HCT116 (cell line): ENCODE data around the gene SUMO4. TPM values are rescaled to one million over a fixed set of nuclear protein-coding genes. Genes with fewer than 3 reads are reported as not detected.

ENCODE experiments used
- ATAC-seq: fragments of 200-7000 bp; cut with Tn5 transposase; 2 replicates; pipeline ENCODE4 v1.9.1; 2020; ENCODE audit warnings: mild to moderate bottlenecking, moderate library complexity
- BruUV-seq: library from RNA; stranded (reverse); fragments of 400-500 nt; replicated peaks from 2 replicates; lab custom pipeline; 2021; lab: Mats Ljungman, UMichigan
- CTCF ChIA-PET: fragments of 300-600 bp; sonication (Branson Sonifier 250); formaldehyde crosslinking; loops from one replicate; lab custom pipeline; 2021; ENCODE audit warnings: antibody characterized with exemption; lab: Charles Lee
- POLR2A ChIA-PET: fragments of 300-600, 350-600 bp; sonication (Branson Sonifier 250); formaldehyde crosslinking; loops from one replicate; lab custom pipeline; 2021; ENCODE audit warnings: antibody characterized with exemption; lab: Charles Lee
- RAD21 ChIA-PET, 2 experiments: fragments of 300-600 bp; sonication (Branson Sonifier 250); formaldehyde crosslinking; loops; one replicate each; lab custom pipeline; 2023; ENCODE audit warnings: low total read pairs in 2 of 2; ENCODE audit not compliant: uncharacterized antibody in 2 of 2, unreplicated experiment in 2 of 2, low non-redundant PET in 1 of 2; lab: Charles Lee
- DNase-seq: peaks from one replicate; pipeline ENCODE4 v3.0.0-alpha.2; 2010; ENCODE audit warnings: low read depth, low spot score
- H2AFZ ChIP-seq: fragments of 200-600 bp; shearing (Covaris generic), sonication (generic); 2 replicates; pipeline ENCODE4 v1.6.1; 2017; ENCODE audit warnings: low read depth, mixed run types, mixed read lengths, antibody characterized with exemption, low read length; ENCODE audit not compliant: poor library complexity, severe bottlenecking
- H3K27ac ChIP-seq: 2 replicates; pipeline ENCODE4 v1.5.1; 2012; ENCODE audit warnings: low read depth, low read length
- H3K27me3 ChIP-seq: fragments of 200-600 bp; sonication (generic); 2 replicates; pipeline ENCODE4 v1.6.1; 2016; ENCODE audit warnings: mixed run types, low read length, mixed read lengths; ENCODE audit not compliant: insufficient read depth
- H3K36me3 ChIP-seq, 2 experiments: fragments of 200-500 bp in 1 of 2; fragments of 200-600 bp in 1 of 2; sonication (Bioruptor generic) in 1 of 2; sonication (generic) in 1 of 2; 2 replicates each; pipeline versions ENCODE4 v1.5.1 to v1.6.1; 2014 to 2016; ENCODE audit warnings: low read length in 2 of 2, inconsistent platforms in 1 of 2, mixed read lengths in 1 of 2, mixed run types in 1 of 2; ENCODE audit not compliant: insufficient read depth in 2 of 2, control insufficient read depth in 1 of 2
- H3K4me1 ChIP-seq, 2 experiments: fragments of 200-600 bp in 1 of 2; sonication (generic) in 1 of 2; 2 replicates each; pipeline versions ENCODE4 v1.5.1 to v1.6.1; 2012 to 2017; ENCODE audit warnings: low read length in 2 of 2, inconsistent platforms in 1 of 2, mild to moderate bottlenecking in 1 of 2, mixed read lengths in 1 of 2, mixed run types in 1 of 2, moderate library complexity in 1 of 2; ENCODE audit not compliant: insufficient read depth in 2 of 2, control insufficient read depth in 1 of 2
- H3K4me2 ChIP-seq: fragments of 200-600 bp; sonication (generic); 2 replicates; pipeline ENCODE4 v1.6.1; 2017; ENCODE audit warnings: mixed run types, low read length, mixed read lengths
- H3K4me3 ChIP-seq, 2 experiments: fragments of 200-600 bp in 1 of 2; sonication (generic) in 1 of 2; replicated peaks in 1 of 2; 2 replicates each; pipeline ENCODE4 v1.5.1; 2011 to 2016; ENCODE audit warnings: low read length in 2 of 2, control low read depth in 1 of 2, low read depth in 1 of 2, mild to moderate bottlenecking in 1 of 2, mixed read lengths in 1 of 2, mixed run types in 1 of 2
- H3K79me2 ChIP-seq: fragments of 200-600 bp; sonication (generic); 2 replicates; pipeline ENCODE4 v1.6.1; 2017; ENCODE audit warnings: mild to moderate bottlenecking, mixed run types, low read length, moderate library complexity, mixed read lengths; ENCODE audit not compliant: insufficient read depth
- H3K9ac ChIP-seq: fragments of 200-600 bp; sonication (generic); 2 replicates; pipeline ENCODE4 v1.6.1; 2016; ENCODE audit warnings: low read length, mixed read lengths
- H3K9me2 ChIP-seq: fragments of 200-600 bp; sonication (generic), shearing (Covaris generic); 2 replicates; pipeline ENCODE4 v1.6.1; 2017; ENCODE audit warnings: mixed run types, mild to moderate bottlenecking, moderate library complexity; ENCODE audit not compliant: insufficient read depth
- H3K9me3 ChIP-seq, 2 experiments: fragments of 200-500 bp in 1 of 2; fragments of 200-600 bp in 1 of 2; sonication (Bioruptor generic) in 1 of 2; sonication (generic) in 1 of 2; 2 replicates each; pipeline ENCODE4 v1.6.1; 2014 to 2017; ENCODE audit warnings: low read length in 2 of 2, mixed read lengths in 2 of 2, inconsistent platforms in 1 of 2, low read depth in 1 of 2, mild to moderate bottlenecking in 1 of 2, mixed run types in 1 of 2, moderate library complexity in 1 of 2; ENCODE audit not compliant: control insufficient read depth in 1 of 2, insufficient read depth in 1 of 2
- H4K20me1 ChIP-seq: fragments of 200-600 bp; sonication (generic), shearing (Covaris generic); 2 replicates; pipeline ENCODE4 v1.6.1; 2017; ENCODE audit warnings: mixed run types, mild to moderate bottlenecking, moderate library complexity; ENCODE audit not compliant: insufficient read depth
- CBX3 ChIP-seq: IDR thresholded peaks from 2 replicates; pipeline ENCODE4 v1.6.1; 2012; ENCODE audit warnings: low read depth
- CEBPB ChIP-seq: IDR thresholded peaks from 2 replicates; pipeline ENCODE4 v1.6.1; 2012; ENCODE audit warnings: low read depth
- EGR1 ChIP-seq: IDR thresholded peaks from 2 replicates; pipeline ENCODE4 v1.6.1; 2012; ENCODE audit warnings: low read depth
- FOSL1 ChIP-seq: IDR thresholded peaks from 2 replicates; pipeline ENCODE4 v1.6.1; 2012; ENCODE audit warnings: low read depth
- JUND ChIP-seq: IDR thresholded peaks from 2 replicates; pipeline ENCODE4 v1.6.1; 2012
- POLR2A ChIP-seq: IDR thresholded peaks from 2 replicates; pipeline ENCODE4 v1.7.0; 2011; ENCODE audit warnings: borderline replicate concordance; ENCODE audit not compliant: insufficient read depth, insufficient read length; ENCODE audit errors: extremely low read depth
- RAD21 ChIP-seq: IDR thresholded peaks from 2 replicates; pipeline ENCODE4 v1.6.1; 2012; ENCODE audit warnings: low read depth, mild to moderate bottlenecking
- SP1 ChIP-seq: IDR thresholded peaks from 2 replicates; pipeline ENCODE4 v1.6.1; 2012; ENCODE audit warnings: low read depth
- SRF ChIP-seq: IDR thresholded peaks from 2 replicates; pipeline ENCODE4 v1.6.1; 2012; ENCODE audit warnings: low read depth
- YY1 ChIP-seq: IDR thresholded peaks from 2 replicates; pipeline ENCODE4 v1.6.1; 2011; ENCODE audit warnings: low read length, low read depth, moderate library complexity, mild to moderate bottlenecking; ENCODE audit not compliant: insufficient replicate concordance; ENCODE audit errors: extremely low read depth
- intact Hi-C: fragments of 100-400 bp; cut with micrococcal nuclease; formaldehyde crosslinking; loops from 2 replicates; pipeline ENCODE4 v1.10.0; 2022
- total RNA-seq: library from RNA; stranded (reverse); gene quantifications from one replicate; pipeline ENCODE4 v1.2.1, GENCODE V29; 2021; ENCODE audit not compliant: unreplicated experiment
- TF ChIP-seq, protein P1 (sequence below): IDR thresholded peaks from 2 replicates; pipeline ENCODE4 v1.6.1; 2012
- TF ChIP-seq, protein P2 (sequence below): IDR thresholded peaks from 2 replicates; pipeline ENCODE4 v1.6.1; 2012

The SUMO4 gene
- total RNA-seq, 1 experiment from 2014 or later, result 1.6 TPM

DNA sequence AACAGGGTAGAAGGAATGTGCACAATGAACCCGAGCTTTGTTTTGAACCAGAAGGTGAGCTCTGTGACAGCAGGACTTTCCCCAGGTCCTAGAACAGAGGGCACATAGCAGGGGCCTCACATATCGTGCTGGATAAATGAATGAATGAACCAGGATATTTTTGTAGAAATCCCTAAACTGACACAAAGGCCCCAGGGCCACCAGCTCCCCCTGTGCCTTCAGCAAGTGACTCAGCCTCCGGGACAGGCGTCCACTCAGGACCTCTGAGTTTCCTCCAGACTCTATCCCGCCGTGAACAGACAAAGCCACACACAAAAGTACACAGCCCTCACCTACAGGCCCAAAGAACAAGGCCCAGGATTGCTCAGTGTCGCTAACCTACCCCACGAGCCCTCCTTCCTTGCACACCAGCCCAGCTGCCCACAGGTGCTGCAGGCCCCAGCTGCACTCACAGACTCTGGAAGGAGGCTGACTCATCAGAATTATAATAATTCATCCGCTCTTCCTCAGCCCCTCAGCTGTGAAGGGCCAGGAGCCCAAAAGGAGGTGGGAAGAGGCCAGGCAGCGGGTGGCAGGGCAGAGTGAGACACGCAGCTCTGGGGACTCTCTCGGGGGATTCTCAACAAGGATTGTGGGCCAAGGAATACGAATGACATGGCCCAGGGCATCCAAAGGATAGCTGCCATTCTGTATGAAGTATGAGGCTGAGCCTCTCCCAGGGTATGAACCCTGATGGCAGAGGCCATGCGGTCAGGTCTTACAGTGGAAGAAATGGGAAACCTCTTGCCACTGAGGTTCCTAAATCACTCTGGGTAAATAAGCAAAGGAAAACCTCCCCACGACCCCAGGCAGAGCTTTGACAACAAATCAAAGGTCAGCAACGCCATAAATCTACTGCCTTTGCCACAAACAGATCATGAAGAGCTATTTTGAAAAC, 40.9 kb downstream of the SUMO4 start:
- no TSS peak for BruUV-seq
- Histone ChIP-seq H3K9me3 (no peaks in the 10 kb centered on the region), H3K4me3 (no peak overlapping the region), H3K36me3 (no peaks in the 10 kb centered on the region), H3K4me2 (no peak overlapping the region), H2AFZ (no peak overlapping the region), H3K9ac (no peak overlapping the region), H3K9me2 (no peaks in the 10 kb centered on the region), H3K4me1 (no peaks in the 10 kb centered on the region), H3K27ac (no peak overlapping the region), H3K79me2 (no peaks in the 10 kb centered on the region), H4K20me1 (no peaks in the 10 kb centered on the region), H3K27me3 (no peaks in the 10 kb centered on the region)
- ChIA-PET RAD21 (no interaction called here), POLR2A (no interaction called here), CTCF (interaction anchor here (0.7 kb wide), 1 partner anchor 395 kb away, joined by 3 read pairs; no protein-coding TSS in a partner anchor)
- DNase-seq (no peak), ATAC-seq (no peak)
- no peak for TF ChIP-seq YY1
- TF ChIP-seq, protein P1, sequence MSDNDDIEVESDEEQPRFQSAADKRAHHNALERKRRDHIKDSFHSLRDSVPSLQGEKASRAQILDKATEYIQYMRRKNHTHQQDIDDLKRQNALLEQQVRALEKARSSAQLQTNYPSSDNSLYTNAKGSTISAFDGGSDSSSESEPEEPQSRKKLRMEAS, result no peak
- TF ChIP-seq, protein P2, sequence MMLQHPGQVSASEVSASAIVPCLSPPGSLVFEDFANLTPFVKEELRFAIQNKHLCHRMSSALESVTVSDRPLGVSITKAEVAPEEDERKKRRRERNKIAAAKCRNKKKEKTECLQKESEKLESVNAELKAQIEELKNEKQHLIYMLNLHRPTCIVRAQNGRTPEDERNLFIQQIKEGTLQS, result no peak
- TF ChIP-seq FOSL1, result no peak
- no peak for TF ChIP-seq JUND
- TF ChIP-seq RAD21, result no peak
- no peak for TF ChIP-seq POLR2A
- TF ChIP-seq EGR1, result no peak
- no peak for TF ChIP-seq SRF
- TF ChIP-seq CBX3, result no peak
- no peak for TF ChIP-seq CEBPB
- TF ChIP-seq SP1, result no peak
- intact Hi-C loops, result no loop called here
